C4-2B (cell line): Measurements from ENCODE around the gene TYMP.
"Not testable (repeated sequence)": the region's sequence is repeated elsewhere in the genome, so short reads cannot be mapped to it uniquely, and the experiment has no call there.

Experiments
- H3K27ac ChIP-seq: fragments of 450-650 bp; 2 replicates; pipeline ENCODE4 v1.5.1; 2017
- CTCF ChIP-seq: fragments of 450-650 bp; conservative IDR thresholded peaks from 2 replicates; pipeline ENCODE4 v1.5.1; 2017; ENCODE audit warnings: mild to moderate bottlenecking
- ZFX ChIP-seq: fragments of 450-650 bp; IDR thresholded peaks from 2 replicates; pipeline ENCODE4 v1.6.1; 2017

TYMP gene

GRCh38 chr22:50544746-50545253 lies 15.0 kb upstream of the TYMP start:
- H3K27ac ChIP-seq, result no peak overlapping the region
- no peak for TF ChIP-seq ZFX
- TF ChIP-seq CTCF, result no peak

GRCh38 chr22:50544078-50544745 lies 14.4 kb upstream of the TYMP start:
- TF ChIP-seq ZFX (no peak), CTCF (no peak)
- H3K27ac ChIP-seq, result no peak overlapping the region

GRCh38 chr22:50542416-50542927 lies 12.7 kb upstream of the TYMP start:
- no peak overlapping the region for H3K27ac ChIP-seq
- TF ChIP-seq ZFX (no peak), CTCF (no peak)

GRCh38 chr22:50541667-50542026 lies 11.8 kb upstream of the TYMP start:
- H3K27ac ChIP-seq, result not testable (repeated sequence)

- no peak overlapping the region for H3K27ac ChIP-seq
- TF ChIP-seq CTCF (no peak), ZFX (no peak)
Measured at GRCh38 chr22:50540381-50540780, 10.6 kb upstream of the TYMP start.

GRCh38 chr22:50537765-50538164 lies 8.0 kb upstream of the TYMP start:
- TF ChIP-seq ZFX (no peak), CTCF (no peak)
- H3K27ac ChIP-seq, result no peak overlapping the region

GRCh38 chr22:50536226-50536625 lies 6.4 kb upstream of the TYMP start:
- no peak overlapping the region for H3K27ac ChIP-seq
- no peak for TF ChIP-seq CTCF
- TF ChIP-seq ZFX, result no peak

- no peak for TF ChIP-seq CTCF
- no peak for TF ChIP-seq ZFX
- no peak overlapping the region for H3K27ac ChIP-seq
Measured at GRCh38 chr22:50535113-50535512, 5.3 kb upstream of the TYMP start.

- H3K27ac ChIP-seq, result not testable (repeated sequence)
Measured at GRCh38 chr22:50533856-50534711, 4.3 kb upstream of the TYMP start.
